ENCODE measurements around the gene CFAP119.

CFAP119 gene

GRCh38 chr16:30779596-30779995 is 17.7 kb upstream of the CFAP119 start:
- TF ChIP-seq CTCF (IDR thresholded peaks at IDR 0.05; ENCODE audit: low read length, missing control alignments) = no peak
- H3K4me3 ChIP-seq (replicated peaks; ENCODE audit: low read depth, low read length) = no peak overlapping the region
- no peak for DNase-seq (ENCODE audit: low read depth)

- TF ChIP-seq CTCF (IDR thresholded peaks at IDR 0.05; ENCODE audit: low read length, missing control alignments) = no peak
- DNase-seq (ENCODE audit: low read depth) = no peak
- no peak overlapping the region for H3K4me3 ChIP-seq (replicated peaks; ENCODE audit: low read depth, low read length)
Measured at GRCh38 chr16:30778549-30779244, 16.8 kb upstream of the CFAP119 start.

DNA sequence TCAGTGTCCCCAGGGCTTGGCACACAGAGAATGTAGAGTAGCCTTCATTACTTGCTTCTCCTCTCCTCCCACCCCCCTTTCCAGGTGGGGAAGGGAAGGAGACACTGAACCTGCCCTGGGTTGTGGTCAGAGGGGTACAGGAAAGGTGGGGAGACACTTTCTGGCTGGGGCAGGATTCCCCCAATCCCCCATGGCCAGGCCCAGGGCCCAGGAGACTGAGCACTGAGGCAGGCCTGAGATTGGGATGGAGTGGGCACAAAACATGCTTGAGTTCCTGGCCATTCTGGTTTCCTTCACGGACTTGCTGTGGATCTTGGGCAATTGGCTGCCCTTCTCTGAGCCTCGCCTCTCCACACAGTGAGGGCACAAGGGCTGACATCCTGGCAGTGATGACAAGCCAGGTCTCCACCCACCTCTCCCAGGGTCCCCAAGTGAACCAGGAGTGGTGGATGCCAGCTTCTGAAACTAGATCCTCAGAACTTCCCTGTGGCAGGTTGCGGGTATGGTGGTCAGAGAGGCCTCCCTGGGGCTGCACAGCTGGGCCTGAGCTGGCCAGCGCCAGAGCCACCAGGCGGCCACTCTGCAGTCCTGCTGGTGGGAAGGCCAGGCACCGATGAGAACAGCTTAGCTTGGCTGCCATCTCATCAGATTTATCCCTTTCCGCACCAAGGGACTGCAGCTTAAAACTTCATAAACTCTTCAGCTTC is 15.9 kb upstream of the CFAP119 start:
- no peak for TF ChIP-seq CTCF (IDR thresholded peaks at IDR 0.05; ENCODE audit: low read length, missing control alignments)
- DNase-seq (ENCODE audit: low read depth) = no peak
- H3K4me3 ChIP-seq (replicated peaks; ENCODE audit: low read depth, low read length) = no peak overlapping the region

DNA sequence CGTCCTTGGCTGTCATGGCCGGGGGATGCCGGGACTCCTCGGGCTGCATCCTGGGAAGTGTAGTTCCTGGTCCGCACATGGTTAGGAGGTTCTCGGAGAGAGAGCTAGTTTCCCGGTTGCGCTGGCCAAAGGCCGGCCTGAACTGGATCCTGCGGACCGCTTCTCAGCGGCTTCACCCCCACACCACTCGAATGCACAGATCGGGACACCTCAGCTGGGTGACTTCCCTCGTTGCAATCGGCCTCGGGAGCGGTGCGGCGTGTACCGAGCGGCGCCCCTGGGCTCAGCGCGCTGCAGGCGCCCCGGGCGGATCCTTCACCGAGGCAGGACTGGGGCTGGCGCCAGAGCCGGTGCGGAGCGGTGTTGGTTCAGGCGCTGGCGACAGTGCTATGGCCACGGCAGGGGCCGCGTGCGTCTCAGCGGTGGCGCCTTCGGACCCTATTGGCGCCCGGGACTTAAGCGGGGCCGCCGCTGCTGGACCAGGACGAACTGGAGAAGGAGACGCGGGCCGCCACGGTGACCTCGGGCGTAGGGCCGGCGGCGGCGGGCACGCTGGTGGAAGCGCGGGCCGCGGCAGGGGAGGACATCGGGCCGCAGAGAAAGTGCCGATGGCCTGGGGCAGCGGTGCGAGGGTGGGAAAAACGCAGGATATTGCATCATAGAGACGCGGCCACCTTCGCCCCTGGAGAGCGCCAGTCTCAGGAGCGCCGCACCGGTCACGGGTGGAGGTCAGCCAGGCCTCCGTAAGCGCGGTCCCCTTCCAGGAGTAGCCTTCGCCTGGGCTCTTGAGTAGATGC is 13.7 kb upstream of the CFAP119 start:
- H3K4me3 ChIP-seq (replicated peaks; ENCODE audit: low read depth, low read length) = peak overlapping the region; percentile 60
- no peak for TF ChIP-seq CTCF (IDR thresholded peaks at IDR 0.05; ENCODE audit: low read length, missing control alignments)
- DNase-seq (ENCODE audit: low read depth) = peak; percentile 81

DNA sequence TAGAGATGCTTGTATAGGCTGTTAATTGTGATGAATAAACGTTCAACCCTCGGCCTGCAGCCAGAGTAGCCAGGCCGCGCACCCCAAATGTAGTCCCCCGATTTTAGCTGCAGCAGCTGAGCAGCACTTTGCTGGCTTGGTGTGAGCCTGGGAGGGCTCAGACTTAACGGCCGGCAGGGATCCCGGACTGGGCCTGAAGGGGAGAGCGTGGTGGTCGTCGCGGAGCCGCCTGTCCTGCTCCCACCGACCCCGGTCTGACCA is 13.2 kb upstream of the CFAP119 start:
- no peak for DNase-seq (ENCODE audit: low read depth)
- no peak for TF ChIP-seq CTCF (IDR thresholded peaks at IDR 0.05; ENCODE audit: low read length, missing control alignments)
- peak overlapping the region; percentile 60 for H3K4me3 ChIP-seq (replicated peaks; ENCODE audit: low read depth, low read length)

DNA sequence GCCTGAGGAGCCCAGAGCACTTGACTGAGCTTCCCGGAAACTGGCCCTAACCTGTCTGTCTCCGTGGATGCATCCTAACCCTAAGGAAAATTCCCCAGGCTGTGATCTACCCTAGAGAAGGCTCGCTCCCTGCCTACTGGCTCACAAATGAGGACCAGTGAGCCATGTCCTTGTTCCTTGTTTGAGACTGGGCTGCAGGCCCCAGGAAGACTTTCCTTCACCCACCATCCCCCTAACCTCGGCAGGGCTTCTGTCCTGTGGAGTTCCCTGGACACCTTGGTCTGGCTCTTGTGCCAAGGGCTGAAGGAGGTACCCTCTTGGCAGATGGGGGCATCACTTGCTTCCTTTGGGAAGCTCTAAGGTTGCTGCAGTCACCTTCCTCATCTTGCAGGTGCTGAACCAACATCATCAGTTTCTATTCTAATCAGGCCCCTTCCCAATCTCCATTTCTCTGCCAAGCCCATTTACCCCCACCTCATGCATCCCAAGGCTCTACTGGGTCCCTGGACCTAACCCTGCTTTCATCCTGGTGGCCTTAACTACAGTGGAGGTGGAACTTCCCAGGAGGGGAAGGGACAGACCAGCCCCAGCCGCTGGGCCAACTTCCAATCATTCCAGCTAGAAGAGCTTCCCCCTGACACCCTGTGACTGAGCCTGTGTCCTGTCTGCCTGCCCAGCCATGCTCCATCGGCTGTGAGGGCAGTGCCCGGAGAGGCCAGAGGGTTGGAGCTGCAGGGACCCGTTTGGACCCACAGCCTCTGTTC is 12.7 kb upstream of the CFAP119 start:
- no peak for DNase-seq (ENCODE audit: low read depth)
- peak overlapping the region; percentile 60 for H3K4me3 ChIP-seq (replicated peaks; ENCODE audit: low read depth, low read length)
- no peak for TF ChIP-seq CTCF (IDR thresholded peaks at IDR 0.05; ENCODE audit: low read length, missing control alignments)

All from fibroblast of pulmonary artery (primary cell).